ENCODE data around the gene SESN1.

The SESN1 gene

DNA sequence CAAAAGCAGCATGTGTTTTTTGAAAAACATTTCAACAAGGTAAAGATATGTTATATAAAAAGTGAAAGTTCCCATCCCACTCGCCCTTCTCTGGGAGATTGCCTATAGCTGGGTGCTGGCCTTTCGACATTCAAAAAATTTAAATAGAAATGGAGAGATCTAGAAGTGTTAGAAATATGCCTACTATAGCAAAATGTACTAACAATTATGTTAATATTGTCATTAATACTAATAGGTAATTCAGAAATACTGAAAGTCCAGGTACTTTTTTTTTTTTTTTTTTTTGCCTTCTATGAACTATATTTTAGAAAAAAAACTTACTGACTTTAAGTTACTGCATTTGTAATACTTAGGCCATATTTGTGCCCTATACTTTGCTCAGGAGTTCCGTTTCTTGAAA is 87.1 kb downstream of the SESN1 start:
- TF ChIP-seq, protein P1, sequence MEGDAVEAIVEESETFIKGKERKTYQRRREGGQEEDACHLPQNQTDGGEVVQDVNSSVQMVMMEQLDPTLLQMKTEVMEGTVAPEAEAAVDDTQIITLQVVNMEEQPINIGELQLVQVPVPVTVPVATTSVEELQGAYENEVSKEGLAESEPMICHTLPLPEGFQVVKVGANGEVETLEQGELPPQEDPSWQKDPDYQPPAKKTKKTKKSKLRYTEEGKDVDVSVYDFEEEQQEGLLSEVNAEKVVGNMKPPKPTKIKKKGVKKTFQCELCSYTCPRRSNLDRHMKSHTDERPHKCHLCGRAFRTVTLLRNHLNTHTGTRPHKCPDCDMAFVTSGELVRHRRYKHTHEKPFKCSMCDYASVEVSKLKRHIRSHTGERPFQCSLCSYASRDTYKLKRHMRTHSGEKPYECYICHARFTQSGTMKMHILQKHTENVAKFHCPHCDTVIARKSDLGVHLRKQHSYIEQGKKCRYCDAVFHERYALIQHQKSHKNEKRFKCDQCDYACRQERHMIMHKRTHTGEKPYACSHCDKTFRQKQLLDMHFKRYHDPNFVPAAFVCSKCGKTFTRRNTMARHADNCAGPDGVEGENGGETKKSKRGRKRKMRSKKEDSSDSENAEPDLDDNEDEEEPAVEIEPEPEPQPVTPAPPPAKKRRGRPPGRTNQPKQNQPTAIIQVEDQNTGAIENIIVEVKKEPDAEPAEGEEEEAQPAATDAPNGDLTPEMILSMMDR (IDR thresholded peaks at IDR 0.05) = no peak

DNA sequence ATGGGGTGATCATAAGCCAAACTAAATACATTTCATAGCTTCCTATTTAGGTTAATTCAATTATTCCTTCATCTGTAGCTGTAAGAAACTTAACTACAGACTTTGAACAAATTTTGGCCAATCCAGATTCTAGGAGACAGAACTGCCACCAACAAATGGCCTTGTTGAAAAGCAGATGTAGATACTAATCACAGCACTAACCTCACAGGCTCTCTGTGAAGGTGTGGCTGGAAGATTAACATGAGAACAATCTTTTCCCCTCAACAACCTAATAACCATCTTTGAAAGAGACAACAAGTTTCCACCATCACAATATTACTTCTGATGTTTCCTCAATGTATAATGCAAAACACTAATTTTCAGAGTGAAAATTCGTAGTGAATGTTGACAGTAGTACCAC is 87.8 kb downstream of the SESN1 start:
- TF ChIP-seq, protein P1 (IDR thresholded peaks at IDR 0.05) = no peak

DNA sequence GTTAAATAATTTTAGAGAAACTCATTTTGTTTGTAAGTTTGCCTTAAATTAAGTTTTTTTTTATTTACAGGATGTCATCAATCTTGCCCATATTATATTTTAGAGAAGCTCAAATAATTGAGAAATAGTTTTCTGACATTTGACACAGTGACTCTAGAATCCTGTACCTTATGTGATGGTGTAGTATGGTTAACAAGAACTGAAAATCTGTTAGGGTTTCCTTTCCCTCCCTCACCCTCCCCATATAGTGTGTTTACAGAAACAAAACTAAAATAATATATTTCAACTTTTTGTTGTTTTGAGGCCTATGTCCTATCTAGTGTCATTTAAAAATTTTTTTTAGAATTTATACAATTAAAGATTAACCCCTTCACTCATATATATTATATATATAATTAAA is 91.8 kb downstream of the SESN1 start:
- TF ChIP-seq, protein P1 (IDR thresholded peaks at IDR 0.05) = no peak

DNA sequence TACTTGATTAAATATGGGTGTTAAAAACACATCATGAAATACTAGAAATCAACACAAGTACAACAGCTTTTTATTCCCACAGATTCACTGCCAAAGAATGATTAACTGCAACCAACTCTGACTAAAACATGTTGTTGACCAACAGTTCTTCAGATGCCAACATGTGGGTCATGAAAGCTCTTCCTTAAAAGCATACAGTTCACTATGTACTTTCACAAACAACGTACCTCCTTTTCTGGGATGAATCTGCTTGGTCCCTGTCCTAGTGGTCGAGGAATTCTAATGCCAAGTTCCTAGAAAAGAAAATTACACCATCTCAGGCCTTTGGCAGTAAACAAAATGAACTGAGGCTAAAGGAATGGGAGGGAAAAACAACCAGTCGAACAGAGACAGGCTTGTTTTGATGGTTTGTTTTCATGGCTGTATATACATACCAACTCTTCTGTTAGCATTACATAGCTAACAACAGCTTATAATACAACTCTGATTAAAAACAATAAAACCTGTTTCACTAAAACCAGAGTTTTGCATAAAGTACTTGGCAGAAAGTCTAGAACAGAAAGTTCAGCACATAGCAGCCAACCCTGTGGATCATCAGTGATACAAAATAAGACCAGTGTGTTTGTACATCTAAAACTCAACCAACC is 92.5 kb downstream of the SESN1 start:
- TF ChIP-seq, protein P1 (IDR thresholded peaks at IDR 0.05) = no peak

DNA sequence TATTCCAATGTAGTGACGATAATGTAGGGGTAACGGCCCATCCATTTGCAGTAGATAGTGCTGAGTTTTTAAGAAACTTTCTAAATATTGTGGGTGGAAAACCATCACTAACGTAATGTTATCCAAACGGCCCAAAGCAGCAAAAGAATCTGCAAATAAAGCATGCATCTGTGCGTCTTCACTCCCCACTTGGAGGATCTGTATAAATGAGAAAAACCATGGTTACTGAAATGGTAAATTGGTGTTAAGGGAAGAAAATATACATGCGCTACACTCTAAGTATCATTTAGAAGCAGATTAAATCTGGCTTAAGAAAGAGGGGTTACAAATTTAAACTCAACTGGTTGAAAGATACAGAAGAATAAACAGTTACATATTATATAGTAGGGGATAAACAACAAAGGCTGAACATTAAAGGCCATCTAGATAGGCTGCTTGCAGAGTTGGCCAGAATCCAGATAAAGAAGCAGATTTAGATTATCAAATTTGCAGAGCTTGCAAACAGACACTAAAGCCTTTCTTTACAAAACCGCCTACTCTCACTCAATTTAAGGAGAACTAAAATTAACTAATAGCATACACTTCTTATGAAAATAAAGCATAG is 93.3 kb downstream of the SESN1 start:
- TF ChIP-seq, protein P1 (IDR thresholded peaks at IDR 0.05) = no peak

DNA sequence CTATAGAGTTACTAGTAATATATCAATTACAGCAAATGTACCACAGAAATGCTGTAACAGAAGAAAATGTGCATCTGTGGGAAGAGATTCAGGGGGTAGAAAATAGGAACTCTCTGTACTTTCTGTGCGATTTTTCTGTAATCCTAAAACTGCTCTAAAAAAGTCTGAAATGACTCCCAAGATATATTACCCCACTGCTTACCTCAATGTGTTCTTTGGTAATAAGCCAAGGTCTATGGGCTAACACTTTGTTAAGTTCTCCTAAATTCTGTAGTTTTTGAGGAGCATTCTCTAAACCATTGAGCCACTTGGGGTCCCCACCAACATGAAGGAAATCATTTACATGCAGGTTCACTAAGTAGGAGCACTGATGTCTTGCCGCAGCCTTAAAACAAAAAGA is 94.4 kb downstream of the SESN1 start:
- TF ChIP-seq, protein P1 (IDR thresholded peaks at IDR 0.05) = no peak

DNA sequence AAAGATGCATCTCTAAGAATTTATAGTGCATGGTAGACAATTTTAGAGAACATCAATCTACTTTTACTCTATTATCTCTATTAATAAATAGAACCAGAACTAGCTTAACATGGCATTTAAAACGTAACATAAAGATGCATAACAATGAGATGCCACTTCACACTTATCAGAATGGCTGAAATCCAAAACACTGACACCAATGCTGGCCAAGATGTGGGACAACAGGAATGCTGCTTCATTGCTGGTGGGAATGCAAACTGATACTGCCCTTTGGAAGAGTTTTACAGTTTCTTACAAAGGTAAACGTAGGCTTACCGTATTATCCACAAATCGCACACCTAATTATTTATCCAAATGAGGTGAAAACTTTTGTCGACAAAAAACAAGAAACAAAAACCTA is 95.2 kb downstream of the SESN1 start:
- TF ChIP-seq, protein P1 (IDR thresholded peaks at IDR 0.05) = no peak
